Pericardium fibroblast (primary cell): ENCODE measurements around the gene SZT2. TPM values are rescaled to one million over a fixed set of nuclear protein-coding genes. Genes with fewer than 3 reads are reported as not detected.

ENCODE experiments used
- total RNA-seq: library from RNA; depleted of rRNA; stranded (reverse); fragments of >200 nt; gene quantifications from 2 replicates; pipeline ENCODE4 v1.2.3, GENCODE V29; 2015

Gene SZT2
- 11.1 and 13.6 TPM in 2 replicates for total RNA-seq

DNA sequence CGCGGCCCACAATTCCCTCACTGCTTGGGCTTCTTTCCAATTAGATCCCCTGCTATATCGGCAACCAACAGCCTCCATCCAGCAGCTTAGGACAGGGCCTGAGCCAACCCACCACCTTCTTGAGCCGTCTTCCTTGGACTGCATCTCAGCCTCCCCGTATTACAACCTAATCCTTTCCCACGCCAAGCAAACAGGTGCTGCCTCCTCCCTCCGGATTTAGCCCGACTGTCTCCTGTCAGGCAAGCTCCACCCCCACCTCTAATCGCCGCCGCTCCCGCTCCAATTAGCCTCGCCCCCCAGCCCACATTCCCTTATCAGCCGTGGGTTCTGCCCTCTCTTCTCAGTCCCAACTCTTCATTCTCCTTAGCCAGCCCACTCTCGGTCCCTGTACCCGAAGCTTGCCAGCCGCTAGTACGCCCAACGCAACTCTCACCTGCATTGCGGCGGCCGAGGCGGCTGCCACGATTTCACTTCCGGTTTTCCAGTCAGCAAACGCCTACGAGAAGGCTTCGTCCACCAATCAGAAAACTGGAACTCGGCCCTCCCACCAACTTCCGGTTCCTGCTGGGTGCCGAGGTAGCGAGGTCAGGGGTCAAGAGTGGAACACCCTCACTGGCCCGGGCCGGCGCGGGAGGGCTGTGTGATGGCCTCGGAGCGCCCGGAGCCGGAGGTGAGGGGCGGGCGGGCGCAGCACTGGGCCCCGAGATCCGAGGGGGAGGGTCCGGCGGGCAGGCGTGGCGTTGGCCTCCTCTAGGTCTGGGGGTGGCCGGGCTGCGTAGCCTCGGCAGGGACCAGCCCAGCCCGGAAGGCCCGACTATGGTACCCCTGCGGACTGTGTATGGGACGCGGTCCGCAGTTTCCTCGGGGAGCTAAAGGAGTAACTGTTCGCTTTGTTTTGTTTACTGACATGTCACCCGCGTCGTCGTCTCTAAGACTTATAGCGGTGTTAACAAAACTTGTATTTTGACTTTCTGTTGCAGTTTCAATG lies at the start of gene SZT2, which contains the start of gene MED8:
SZT2 (plus strand) TSS at position 574 of the 988 bp plus-strand sequence; CDS start at position 644, 70 bp downstream.
MED8 (minus strand) TSS at position 475 of the 988 bp plus-strand sequence; CDS start at position 439, 36 bp downstream.

GRCh38 chr1:43358746-43359693 lies 30.7 kb upstream of the SZT2 start, which contains the start of gene CDC20:
TSS of gene CDC20 (plus strand) at chr1:43358981. CDS start at chr1:43359216, 235 bp downstream.

GRCh38 chr1:43367904-43368645 lies 21.6 kb upstream of the SZT2 start, which contains the start of gene ELOVL1:
TSS of gene ELOVL1 (minus strand) at chr1:43368011. CDS start at chr1:43365609, 2,402 bp downstream.

DNA sequence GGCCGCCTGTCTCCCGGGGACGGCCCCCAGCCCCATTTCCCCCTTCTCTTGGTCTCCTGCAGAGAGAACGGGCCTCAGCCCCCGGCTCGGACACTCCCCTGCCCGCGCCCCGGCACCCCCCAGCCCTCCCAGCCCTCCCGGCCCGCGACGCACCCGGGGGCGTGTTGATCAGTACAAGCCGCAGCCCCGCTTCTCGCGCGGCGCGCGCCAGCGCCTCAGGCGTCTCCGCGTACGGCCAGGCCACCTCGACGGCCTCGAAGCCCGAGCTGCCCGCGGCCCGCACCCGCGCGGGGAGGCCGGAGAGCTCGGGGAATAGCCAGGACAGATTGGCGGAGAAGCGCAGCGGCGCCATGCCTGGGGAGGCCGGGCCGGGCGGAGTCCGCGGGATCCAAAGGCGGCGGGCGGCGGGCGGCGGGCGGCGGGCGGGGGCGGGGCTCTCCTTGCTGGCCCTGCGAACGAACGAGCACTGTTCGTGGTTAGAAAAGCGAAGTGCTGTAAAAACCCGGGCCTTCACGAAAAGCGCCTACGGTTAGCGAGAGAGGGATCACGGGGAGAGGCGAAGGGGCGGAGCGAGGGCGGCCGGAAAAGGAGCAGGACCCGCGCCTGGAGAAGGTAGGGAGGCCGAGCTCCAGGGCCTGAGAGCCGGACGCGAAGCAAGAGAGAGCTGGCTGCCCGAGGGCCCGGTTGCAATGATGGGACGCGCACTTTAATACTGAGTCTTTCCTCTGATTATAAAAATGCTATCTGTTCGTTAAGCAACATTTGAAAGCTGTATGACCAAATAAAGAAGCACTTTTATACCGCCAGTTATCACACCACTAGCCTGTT lies 64.0 kb downstream of the SZT2 start, which contains the start of gene HYI:
HYI (minus strand) TSS at position 490 of the 828 bp plus-strand sequence; CDS start at position 352, 138 bp downstream.

Other genes with a start within 250 kb of the SZT2 start
- 40.0 and 73.6 TPM in 2 replicates for gene EBNA1BP2, start 217.6 kb upstream of the SZT2 start, total RNA-seq
- 0.23 and 0.26 TPM in 2 replicates for gene CFAP57, start 217.6 kb upstream of the SZT2 start, total RNA-seq
- gene TMEM125, start 119.9 kb upstream of the SZT2 start, total RNA-seq: not detected in 2 replicates
- gene C1orf210, start 104.3 kb upstream of the SZT2 start, total RNA-seq: not detected in 2 replicates
- 1.5 and 8.1 TPM in 2 replicates for gene TIE1, start 88.9 kb upstream of the SZT2 start, total RNA-seq
- gene MPL, start 52.1 kb upstream of the SZT2 start, total RNA-seq: not detected in 2 replicates
- gene CDC20, start 30.9 kb upstream of the SZT2 start, total RNA-seq: 2.6 and 4.7 TPM in 2 replicates
- gene ELOVL1, start 21.9 kb upstream of the SZT2 start, total RNA-seq: 61.0 and 74.6 TPM in 2 replicates
- gene MED8, start 99 bp upstream of the SZT2 start, total RNA-seq: 46.7 and 49.9 TPM in 2 replicates
- gene HYI, start 64.0 kb downstream of the SZT2 start, total RNA-seq: 28.3 and 55.9 TPM in 2 replicates
- gene PTPRF, start 141.0 kb downstream of the SZT2 start, total RNA-seq: 31.7 and 46.4 TPM in 2 replicates